ENCODE data around the gene SIGLEC6.

SIGLEC6 gene

GRCh38 chr19:51514866-51515481, 16.5 kb downstream of the SIGLEC6 start:
- no peak overlapping the region for H3K4me3 ChIP-seq (ENCODE audit: control insufficient read depth, low read depth, low read length)
- TF ChIP-seq CTCF (conservative IDR thresholded peaks at IDR 0.05; ENCODE audit: control insufficient read depth, insufficient read depth, low read depth, low read length), result peak; percentile 74
- peak; percentile 57 for DNase-seq (ENCODE audit: low read depth)

GRCh38 chr19:51513968-51514367, 17.5 kb downstream of the SIGLEC6 start:
- no peak for TF ChIP-seq CTCF (conservative IDR thresholded peaks at IDR 0.05; ENCODE audit: control insufficient read depth, insufficient read depth, low read depth, low read length)
- no peak overlapping the region for H3K4me3 ChIP-seq (ENCODE audit: control insufficient read depth, low read depth, low read length)
- DNase-seq (ENCODE audit: low read depth), result no peak

GRCh38 chr19:51511353-51511752, 20.1 kb downstream of the SIGLEC6 start:
- TF ChIP-seq CTCF (conservative IDR thresholded peaks at IDR 0.05; ENCODE audit: control insufficient read depth, insufficient read depth, low read depth, low read length), result peak; percentile 25
- peak; percentile 15 for DNase-seq (ENCODE audit: low read depth)
- H3K4me3 ChIP-seq (ENCODE audit: control insufficient read depth, low read depth, low read length), result no peak overlapping the region

- no peak overlapping the region for H3K4me3 ChIP-seq (ENCODE audit: control insufficient read depth, low read depth, low read length)
- TF ChIP-seq CTCF (conservative IDR thresholded peaks at IDR 0.05; ENCODE audit: control insufficient read depth, insufficient read depth, low read depth, low read length), result no peak
- no peak for DNase-seq (ENCODE audit: low read depth)
Observed at GRCh38 chr19:51509823-51510660, 21.4 kb downstream of the SIGLEC6 start.

- no peak for TF ChIP-seq CTCF (conservative IDR thresholded peaks at IDR 0.05; ENCODE audit: control insufficient read depth, insufficient read depth, low read depth, low read length)
- H3K4me3 ChIP-seq (ENCODE audit: control insufficient read depth, low read depth, low read length), result no peak overlapping the region
- no peak for DNase-seq (ENCODE audit: low read depth)
Observed at GRCh38 chr19:51508059-51508733, 23.3 kb downstream of the SIGLEC6 start.

- no peak for TF ChIP-seq CTCF (conservative IDR thresholded peaks at IDR 0.05; ENCODE audit: control insufficient read depth, insufficient read depth, low read depth, low read length)
- H3K4me3 ChIP-seq (ENCODE audit: control insufficient read depth, low read depth, low read length), result no peak overlapping the region
- DNase-seq (ENCODE audit: low read depth), result no peak
Observed at GRCh38 chr19:51507640-51508058, 23.8 kb downstream of the SIGLEC6 start.
